HCT116 (cell line): Measurements from ENCODE around the gene CHRNA5. TPM values are rescaled to one million over a fixed set of nuclear protein-coding genes. Genes with fewer than 3 reads are reported as not detected.

ENCODE experiments used
- ATAC-seq: fragments of 200-7000 bp; cut with Tn5 transposase; 2 replicates; pipeline ENCODE4 v1.9.1; 2020; ENCODE audit warnings: mild to moderate bottlenecking, moderate library complexity
- BruUV-seq: library from RNA; stranded (reverse); fragments of 400-500 nt; replicated peaks from 2 replicates; lab custom pipeline; 2021; lab: Mats Ljungman, UMichigan
- CTCF ChIA-PET: fragments of 300-600 bp; sonication (Branson Sonifier 250); formaldehyde crosslinking; loops from one replicate; lab custom pipeline; 2021; ENCODE audit warnings: antibody characterized with exemption; lab: Charles Lee
- POLR2A ChIA-PET: fragments of 300-600, 350-600 bp; sonication (Branson Sonifier 250); formaldehyde crosslinking; loops from one replicate; lab custom pipeline; 2021; ENCODE audit warnings: antibody characterized with exemption; lab: Charles Lee
- RAD21 ChIA-PET, 2 experiments: fragments of 300-600 bp; sonication (Branson Sonifier 250); formaldehyde crosslinking; loops; one replicate each; lab custom pipeline; 2023; ENCODE audit warnings: low total read pairs in 2 of 2; ENCODE audit not compliant: uncharacterized antibody in 2 of 2, unreplicated experiment in 2 of 2, low non-redundant PET in 1 of 2; lab: Charles Lee
- DNase-seq: peaks from one replicate; pipeline ENCODE4 v3.0.0-alpha.2; 2010; ENCODE audit warnings: low read depth, low spot score
- H2AFZ ChIP-seq: fragments of 200-600 bp; shearing (Covaris generic), sonication (generic); 2 replicates; pipeline ENCODE4 v1.6.1; 2017; ENCODE audit warnings: low read depth, mixed run types, mixed read lengths, antibody characterized with exemption, low read length; ENCODE audit not compliant: poor library complexity, severe bottlenecking
- H3K27ac ChIP-seq: 2 replicates; pipeline ENCODE4 v1.5.1; 2012; ENCODE audit warnings: low read depth, low read length
- H3K27me3 ChIP-seq: fragments of 200-600 bp; sonication (generic); 2 replicates; pipeline ENCODE4 v1.6.1; 2016; ENCODE audit warnings: mixed run types, low read length, mixed read lengths; ENCODE audit not compliant: insufficient read depth
- H3K36me3 ChIP-seq, 2 experiments: fragments of 200-500 bp in 1 of 2; fragments of 200-600 bp in 1 of 2; sonication (Bioruptor generic) in 1 of 2; sonication (generic) in 1 of 2; 2 replicates each; pipeline versions ENCODE4 v1.5.1 to v1.6.1; 2014 to 2016; ENCODE audit warnings: low read length in 2 of 2, inconsistent platforms in 1 of 2, mixed read lengths in 1 of 2, mixed run types in 1 of 2; ENCODE audit not compliant: insufficient read depth in 2 of 2, control insufficient read depth in 1 of 2
- H3K4me1 ChIP-seq, 2 experiments: fragments of 200-600 bp in 1 of 2; sonication (generic) in 1 of 2; 2 replicates each; pipeline versions ENCODE4 v1.5.1 to v1.6.1; 2012 to 2017; ENCODE audit warnings: low read length in 2 of 2, inconsistent platforms in 1 of 2, mild to moderate bottlenecking in 1 of 2, mixed read lengths in 1 of 2, mixed run types in 1 of 2, moderate library complexity in 1 of 2; ENCODE audit not compliant: insufficient read depth in 2 of 2, control insufficient read depth in 1 of 2
- H3K4me2 ChIP-seq: fragments of 200-600 bp; sonication (generic); 2 replicates; pipeline ENCODE4 v1.6.1; 2017; ENCODE audit warnings: mixed run types, low read length, mixed read lengths
- H3K4me3 ChIP-seq, 2 experiments: fragments of 200-600 bp in 1 of 2; sonication (generic) in 1 of 2; replicated peaks in 1 of 2; 2 replicates each; pipeline ENCODE4 v1.5.1; 2011 to 2016; ENCODE audit warnings: low read length in 2 of 2, control low read depth in 1 of 2, low read depth in 1 of 2, mild to moderate bottlenecking in 1 of 2, mixed read lengths in 1 of 2, mixed run types in 1 of 2
- H3K79me2 ChIP-seq: fragments of 200-600 bp; sonication (generic); 2 replicates; pipeline ENCODE4 v1.6.1; 2017; ENCODE audit warnings: mild to moderate bottlenecking, mixed run types, low read length, moderate library complexity, mixed read lengths; ENCODE audit not compliant: insufficient read depth
- H3K9ac ChIP-seq: fragments of 200-600 bp; sonication (generic); 2 replicates; pipeline ENCODE4 v1.6.1; 2016; ENCODE audit warnings: low read length, mixed read lengths
- H3K9me2 ChIP-seq: fragments of 200-600 bp; sonication (generic), shearing (Covaris generic); 2 replicates; pipeline ENCODE4 v1.6.1; 2017; ENCODE audit warnings: mixed run types, mild to moderate bottlenecking, moderate library complexity; ENCODE audit not compliant: insufficient read depth
- H3K9me3 ChIP-seq, 2 experiments: fragments of 200-500 bp in 1 of 2; fragments of 200-600 bp in 1 of 2; sonication (Bioruptor generic) in 1 of 2; sonication (generic) in 1 of 2; 2 replicates each; pipeline ENCODE4 v1.6.1; 2014 to 2017; ENCODE audit warnings: low read length in 2 of 2, mixed read lengths in 2 of 2, inconsistent platforms in 1 of 2, low read depth in 1 of 2, mild to moderate bottlenecking in 1 of 2, mixed run types in 1 of 2, moderate library complexity in 1 of 2; ENCODE audit not compliant: control insufficient read depth in 1 of 2, insufficient read depth in 1 of 2
- H4K20me1 ChIP-seq: fragments of 200-600 bp; sonication (generic), shearing (Covaris generic); 2 replicates; pipeline ENCODE4 v1.6.1; 2017; ENCODE audit warnings: mixed run types, mild to moderate bottlenecking, moderate library complexity; ENCODE audit not compliant: insufficient read depth
- CBX3 ChIP-seq: IDR thresholded peaks from 2 replicates; pipeline ENCODE4 v1.6.1; 2012; ENCODE audit warnings: low read depth
- CEBPB ChIP-seq: IDR thresholded peaks from 2 replicates; pipeline ENCODE4 v1.6.1; 2012; ENCODE audit warnings: low read depth
- EZH2phosphoT487 ChIP-seq: fragments of 200-600 bp; IDR thresholded peaks from 2 replicates; pipeline ENCODE4 v1.6.1; 2018; ENCODE audit warnings: antibody characterized with exemption, borderline replicate concordance
- FOSL1 ChIP-seq: IDR thresholded peaks from 2 replicates; pipeline ENCODE4 v1.6.1; 2012; ENCODE audit warnings: low read depth
- JUND ChIP-seq: IDR thresholded peaks from 2 replicates; pipeline ENCODE4 v1.6.1; 2012
- POLR2AphosphoS5 ChIP-seq: IDR thresholded peaks from 2 replicates; pipeline ENCODE4 v1.6.1; 2011; ENCODE audit warnings: mild to moderate bottlenecking, low read depth, low read length, moderate library complexity
- SIN3A ChIP-seq: IDR thresholded peaks from 2 replicates; pipeline ENCODE4 v1.6.1; 2012; ENCODE audit warnings: low read depth
- SP1 ChIP-seq: IDR thresholded peaks from 2 replicates; pipeline ENCODE4 v1.6.1; 2012; ENCODE audit warnings: low read depth
- TCF7L2 ChIP-seq: IDR thresholded peaks from 2 replicates; pipeline ENCODE4 v1.7.0; 2011; ENCODE audit warnings: borderline replicate concordance, inconsistent platforms; ENCODE audit not compliant: insufficient read depth, insufficient read length; ENCODE audit errors: extremely low read depth
- ZFX ChIP-seq: fragments of 450-650 bp; IDR thresholded peaks from 2 replicates; pipeline ENCODE4 v1.6.1; 2017
- ZNF274 ChIP-seq: fragments of 200-500 bp; sonication (Bioruptor generic); IDR thresholded peaks from 2 replicates; pipeline ENCODE4 v1.6.1; 2014; ENCODE audit warnings: mild to moderate bottlenecking, low read depth, low read length, inconsistent platforms
- intact Hi-C: fragments of 100-400 bp; cut with micrococcal nuclease; formaldehyde crosslinking; loops from 2 replicates; pipeline ENCODE4 v1.10.0; 2022
- total RNA-seq: library from RNA; stranded (reverse); gene quantifications from one replicate; pipeline ENCODE4 v1.2.1, GENCODE V29; 2021; ENCODE audit not compliant: unreplicated experiment
- TF ChIP-seq, protein P1 (sequence below): IDR thresholded peaks from 2 replicates; pipeline ENCODE4 v1.6.1; 2012; ENCODE audit warnings: low read depth
- TF ChIP-seq, protein P2 (sequence below), 3 experiments: fragments of 200-600 bp in 1 of 3; sonication (generic) in 1 of 3; IDR thresholded peaks in 2 of 3; conservative IDR thresholded peaks in 1 of 3; 2 replicates each; pipeline ENCODE4 v1.5.1; 2012 to 2017; ENCODE audit warnings: low read depth in 2 of 3, low read length in 2 of 3, antibody characterized with exemption in 1 of 3, borderline replicate concordance in 1 of 3, control low read depth in 1 of 3, mild to moderate bottlenecking in 1 of 3, mixed read lengths in 1 of 3, mixed run types in 1 of 3, moderate library complexity in 1 of 3; ENCODE audit not compliant: insufficient read depth in 1 of 3
- TF ChIP-seq, protein P3 (sequence below): IDR thresholded peaks from 2 replicates; pipeline ENCODE4 v1.6.1; 2012
- TF ChIP-seq, protein P4 (sequence below): IDR thresholded peaks from 2 replicates; pipeline ENCODE4 v1.6.1; 2011; ENCODE audit warnings: mild to moderate bottlenecking, low read length, moderate library complexity; ENCODE audit not compliant: insufficient replicate concordance; ENCODE audit errors: extremely low read depth
- TF ChIP-seq, protein P5 (sequence below): IDR thresholded peaks from 2 replicates; pipeline ENCODE4 v1.6.1; 2012

CHRNA5 gene
- total RNA-seq, 1 experiment from 2014 or later, result 25.2 TPM

DNA sequence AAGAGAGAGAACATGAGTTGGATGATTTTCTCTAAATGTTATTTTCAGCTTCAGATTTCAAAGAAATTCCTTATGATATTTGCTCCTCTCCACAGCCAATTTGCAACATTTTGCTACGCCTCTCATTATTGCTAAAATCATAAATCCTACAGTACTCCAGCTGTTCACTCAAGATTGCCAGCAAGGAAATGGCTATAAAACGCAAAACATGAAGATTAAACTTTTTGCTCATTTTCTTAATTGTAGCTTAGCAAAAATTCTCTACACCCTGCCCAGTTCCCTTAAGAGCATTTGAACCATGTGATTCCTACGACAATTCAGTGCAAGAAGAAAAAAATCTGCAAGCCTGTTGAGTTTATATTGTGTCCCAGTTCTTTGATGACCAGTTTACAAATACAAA is 48.7 kb downstream of the CHRNA5 start:
- POLR2A ChIA-PET, result no interaction called here
- Histone ChIP-seq H3K9me2 (no peaks in the 10 kb centered on the region), H3K4me1 (peaks cover 0 to 4% of the 10 kb centered on the region in 2 experiments; a peak in 1 of 4 replicates), H3K4me3 (no peak overlapping the region), H3K27me3 (no peaks in the 10 kb centered on the region), H3K36me3 (no peaks in the 10 kb centered on the region), H3K27ac (no peak overlapping the region), H3K9me3 (no peaks in the 10 kb centered on the region), H3K79me2 (no peaks in the 10 kb centered on the region), H3K9ac (no peak overlapping the region), H2AFZ (no peak overlapping the region), H3K4me2 (no peak overlapping the region), H4K20me1 (no peaks in the 10 kb centered on the region)
- RAD21 ChIA-PET, result no interaction called here
- TF ChIP-seq ZFX (no peak), SIN3A (no peak), TCF7L2 (no peak), SP1 (no peak), CBX3 (no peak), EZH2phosphoT487 (no peak), CEBPB (no peak), FOSL1 (no peak), JUND (no peak), POLR2AphosphoS5 (no peak), ZNF274 (no peak)
- TF ChIP-seq, protein P1, sequence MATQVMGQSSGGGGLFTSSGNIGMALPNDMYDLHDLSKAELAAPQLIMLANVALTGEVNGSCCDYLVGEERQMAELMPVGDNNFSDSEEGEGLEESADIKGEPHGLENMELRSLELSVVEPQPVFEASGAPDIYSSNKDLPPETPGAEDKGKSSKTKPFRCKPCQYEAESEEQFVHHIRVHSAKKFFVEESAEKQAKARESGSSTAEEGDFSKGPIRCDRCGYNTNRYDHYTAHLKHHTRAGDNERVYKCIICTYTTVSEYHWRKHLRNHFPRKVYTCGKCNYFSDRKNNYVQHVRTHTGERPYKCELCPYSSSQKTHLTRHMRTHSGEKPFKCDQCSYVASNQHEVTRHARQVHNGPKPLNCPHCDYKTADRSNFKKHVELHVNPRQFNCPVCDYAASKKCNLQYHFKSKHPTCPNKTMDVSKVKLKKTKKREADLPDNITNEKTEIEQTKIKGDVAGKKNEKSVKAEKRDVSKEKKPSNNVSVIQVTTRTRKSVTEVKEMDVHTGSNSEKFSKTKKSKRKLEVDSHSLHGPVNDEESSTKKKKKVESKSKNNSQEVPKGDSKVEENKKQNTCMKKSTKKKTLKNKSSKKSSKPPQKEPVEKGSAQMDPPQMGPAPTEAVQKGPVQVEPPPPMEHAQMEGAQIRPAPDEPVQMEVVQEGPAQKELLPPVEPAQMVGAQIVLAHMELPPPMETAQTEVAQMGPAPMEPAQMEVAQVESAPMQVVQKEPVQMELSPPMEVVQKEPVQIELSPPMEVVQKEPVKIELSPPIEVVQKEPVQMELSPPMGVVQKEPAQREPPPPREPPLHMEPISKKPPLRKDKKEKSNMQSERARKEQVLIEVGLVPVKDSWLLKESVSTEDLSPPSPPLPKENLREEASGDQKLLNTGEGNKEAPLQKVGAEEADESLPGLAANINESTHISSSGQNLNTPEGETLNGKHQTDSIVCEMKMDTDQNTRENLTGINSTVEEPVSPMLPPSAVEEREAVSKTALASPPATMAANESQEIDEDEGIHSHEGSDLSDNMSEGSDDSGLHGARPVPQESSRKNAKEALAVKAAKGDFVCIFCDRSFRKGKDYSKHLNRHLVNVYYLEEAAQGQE, result no peak
- TF ChIP-seq, protein P2, sequence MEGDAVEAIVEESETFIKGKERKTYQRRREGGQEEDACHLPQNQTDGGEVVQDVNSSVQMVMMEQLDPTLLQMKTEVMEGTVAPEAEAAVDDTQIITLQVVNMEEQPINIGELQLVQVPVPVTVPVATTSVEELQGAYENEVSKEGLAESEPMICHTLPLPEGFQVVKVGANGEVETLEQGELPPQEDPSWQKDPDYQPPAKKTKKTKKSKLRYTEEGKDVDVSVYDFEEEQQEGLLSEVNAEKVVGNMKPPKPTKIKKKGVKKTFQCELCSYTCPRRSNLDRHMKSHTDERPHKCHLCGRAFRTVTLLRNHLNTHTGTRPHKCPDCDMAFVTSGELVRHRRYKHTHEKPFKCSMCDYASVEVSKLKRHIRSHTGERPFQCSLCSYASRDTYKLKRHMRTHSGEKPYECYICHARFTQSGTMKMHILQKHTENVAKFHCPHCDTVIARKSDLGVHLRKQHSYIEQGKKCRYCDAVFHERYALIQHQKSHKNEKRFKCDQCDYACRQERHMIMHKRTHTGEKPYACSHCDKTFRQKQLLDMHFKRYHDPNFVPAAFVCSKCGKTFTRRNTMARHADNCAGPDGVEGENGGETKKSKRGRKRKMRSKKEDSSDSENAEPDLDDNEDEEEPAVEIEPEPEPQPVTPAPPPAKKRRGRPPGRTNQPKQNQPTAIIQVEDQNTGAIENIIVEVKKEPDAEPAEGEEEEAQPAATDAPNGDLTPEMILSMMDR (IDR thresholded peaks at IDR 0.05 in 2 of 3, conservative IDR thresholded peaks at IDR 0.05 in 1 of 3; ENCODE audit: borderline replicate concordance in 1 of 3, insufficient read depth in 1 of 3, low read depth in 2 of 3, low read length in 2 of 3), result no peak
- TF ChIP-seq, protein P3, sequence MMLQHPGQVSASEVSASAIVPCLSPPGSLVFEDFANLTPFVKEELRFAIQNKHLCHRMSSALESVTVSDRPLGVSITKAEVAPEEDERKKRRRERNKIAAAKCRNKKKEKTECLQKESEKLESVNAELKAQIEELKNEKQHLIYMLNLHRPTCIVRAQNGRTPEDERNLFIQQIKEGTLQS, result no peak
- TF ChIP-seq, protein P4, sequence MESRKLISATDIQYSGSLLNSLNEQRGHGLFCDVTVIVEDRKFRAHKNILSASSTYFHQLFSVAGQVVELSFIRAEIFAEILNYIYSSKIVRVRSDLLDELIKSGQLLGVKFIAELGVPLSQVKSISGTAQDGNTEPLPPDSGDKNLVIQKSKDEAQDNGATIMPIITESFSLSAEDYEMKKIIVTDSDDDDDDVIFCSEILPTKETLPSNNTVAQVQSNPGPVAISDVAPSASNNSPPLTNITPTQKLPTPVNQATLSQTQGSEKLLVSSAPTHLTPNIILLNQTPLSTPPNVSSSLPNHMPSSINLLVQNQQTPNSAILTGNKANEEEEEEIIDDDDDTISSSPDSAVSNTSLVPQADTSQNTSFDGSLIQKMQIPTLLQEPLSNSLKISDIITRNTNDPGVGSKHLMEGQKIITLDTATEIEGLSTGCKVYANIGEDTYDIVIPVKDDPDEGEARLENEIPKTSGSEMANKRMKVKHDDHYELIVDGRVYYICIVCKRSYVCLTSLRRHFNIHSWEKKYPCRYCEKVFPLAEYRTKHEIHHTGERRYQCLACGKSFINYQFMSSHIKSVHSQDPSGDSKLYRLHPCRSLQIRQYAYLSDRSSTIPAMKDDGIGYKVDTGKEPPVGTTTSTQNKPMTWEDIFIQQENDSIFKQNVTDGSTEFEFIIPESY, result no peak
- TF ChIP-seq, protein P5, sequence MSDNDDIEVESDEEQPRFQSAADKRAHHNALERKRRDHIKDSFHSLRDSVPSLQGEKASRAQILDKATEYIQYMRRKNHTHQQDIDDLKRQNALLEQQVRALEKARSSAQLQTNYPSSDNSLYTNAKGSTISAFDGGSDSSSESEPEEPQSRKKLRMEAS, result no peak
- ATAC-seq, result no peak
- BruUV-seq, result no TSS peak
- DNase-seq, result no peak
- intact Hi-C loops, result no loop called here
- CTCF ChIA-PET, result no interaction called here
